OCI-LY7 (cell line): ENCODE results near the gene CNTN6.
A peak's percentile ranks its signal among the peaks of the same experiment; 100 is the strongest.

Source experiments
- EZH2phosphoT487 ChIP-seq: fragments of 200-600 bp; sonication (generic); IDR thresholded peaks from 2 replicates; pipeline ENCODE4 v1.6.1; 2018; ENCODE audit warnings: low read depth, borderline replicate concordance, mild to moderate bottlenecking, mixed run types, antibody characterized with exemption, low read length, moderate library complexity, mixed read lengths
- TF ChIP-seq, protein P1 (sequence below): fragments of 200-600 bp; sonication (generic); conservative IDR thresholded peaks from 2 replicates; pipeline ENCODE4 v1.5.1; 2014; ENCODE audit warnings: mild to moderate bottlenecking, antibody characterized with exemption, low read length, moderate library complexity, mixed read lengths

GRCh38 chr3:1439395-1439794 lies 346.6 kb downstream of the CNTN6 start:
- TF ChIP-seq, protein P1, sequence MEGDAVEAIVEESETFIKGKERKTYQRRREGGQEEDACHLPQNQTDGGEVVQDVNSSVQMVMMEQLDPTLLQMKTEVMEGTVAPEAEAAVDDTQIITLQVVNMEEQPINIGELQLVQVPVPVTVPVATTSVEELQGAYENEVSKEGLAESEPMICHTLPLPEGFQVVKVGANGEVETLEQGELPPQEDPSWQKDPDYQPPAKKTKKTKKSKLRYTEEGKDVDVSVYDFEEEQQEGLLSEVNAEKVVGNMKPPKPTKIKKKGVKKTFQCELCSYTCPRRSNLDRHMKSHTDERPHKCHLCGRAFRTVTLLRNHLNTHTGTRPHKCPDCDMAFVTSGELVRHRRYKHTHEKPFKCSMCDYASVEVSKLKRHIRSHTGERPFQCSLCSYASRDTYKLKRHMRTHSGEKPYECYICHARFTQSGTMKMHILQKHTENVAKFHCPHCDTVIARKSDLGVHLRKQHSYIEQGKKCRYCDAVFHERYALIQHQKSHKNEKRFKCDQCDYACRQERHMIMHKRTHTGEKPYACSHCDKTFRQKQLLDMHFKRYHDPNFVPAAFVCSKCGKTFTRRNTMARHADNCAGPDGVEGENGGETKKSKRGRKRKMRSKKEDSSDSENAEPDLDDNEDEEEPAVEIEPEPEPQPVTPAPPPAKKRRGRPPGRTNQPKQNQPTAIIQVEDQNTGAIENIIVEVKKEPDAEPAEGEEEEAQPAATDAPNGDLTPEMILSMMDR = peak; percentile 70
- TF ChIP-seq EZH2phosphoT487 = no peak
